ENCODE results near the gene ZNF644. TPM values are rescaled to one million over a fixed set of nuclear protein-coding genes. Genes with fewer than 3 reads are reported as not detected.

ZNF644 gene
- total RNA-seq, 2 donors from 2014 or later, result 36.3 to 54.3 TPM

GRCh38 chr1:91022518-91022929 is 689 bp upstream of the ZNF644 start:
- TF ChIP-seq POLR2A (IDR thresholded peaks at IDR 0.05) (no peak), POLR2AphosphoS5 (IDR thresholded peaks at IDR 0.05) (no peak), CTCF (IDR thresholded peaks at IDR 0.05) (no peak)
- peak overlapping the region; percentile 86 to 91 for H3K4me3 ChIP-seq
- no peaks in the 10 kb centered on the region for H3K36me3 ChIP-seq
- no peaks in the 10 kb centered on the region for H3K27me3 ChIP-seq (replicated peaks; ENCODE audit: insufficient read depth)
- intact Hi-C loops (cut with DNase I), result no loop called here
- H3K4me1 ChIP-seq (replicated peaks), result no peaks in the 10 kb centered on the region
- 82% methylated on average over 6 of the region's 6 CpGs for WGBS
- H3K9me3 ChIP-seq, result no peaks in the 10 kb centered on the region
- peak overlapping the region; percentile 99 to 100 for H3K27ac ChIP-seq
- no peak for DNase-seq (ENCODE audit: low spot score)

- Histone ChIP-seq H3K36me3 (no peaks in the 10 kb centered on the region), H3K27me3 (replicated peaks; ENCODE audit: insufficient read depth) (no peaks in the 10 kb centered on the region), H3K4me1 (replicated peaks) (no peaks in the 10 kb centered on the region), H3K4me3 (peak overlapping the region; percentile 86 to 91), H3K27ac (peak overlapping the region; percentile 99 to 100), H3K9me3 (no peaks in the 10 kb centered on the region)
- intact Hi-C loops (cut with DNase I), result no loop called here
- DNase-seq (ENCODE audit: low spot score), result peak; percentile 68
- no peak for TF ChIP-seq CTCF (IDR thresholded peaks at IDR 0.05)
- TF ChIP-seq POLR2AphosphoS5 (IDR thresholded peaks at IDR 0.05), result no peak
- peak; percentile 32 for TF ChIP-seq POLR2A (IDR thresholded peaks at IDR 0.05)
- WGBS, result under 1% methylated on average over 29 of the region's 33 CpGs
Measured at GRCh38 chr1:91020967-91021685, 709 bp downstream of the ZNF644 start.

GRCh38 chr1:91020486-91020885 is 1.3 kb downstream of the ZNF644 start:
- TF ChIP-seq CTCF (IDR thresholded peaks at IDR 0.05) (no peak), POLR2AphosphoS5 (IDR thresholded peaks at IDR 0.05) (no peak), POLR2A (IDR thresholded peaks at IDR 0.05) (no peak)
- DNase-seq (ENCODE audit: low spot score), result no peak
- Histone ChIP-seq H3K36me3 (no peaks in the 10 kb centered on the region), H3K27ac (peak overlapping the region; percentile 99 to 100), H3K9me3 (no peaks in the 10 kb centered on the region), H3K27me3 (replicated peaks; ENCODE audit: insufficient read depth) (no peaks in the 10 kb centered on the region), H3K4me1 (replicated peaks) (no peaks in the 10 kb centered on the region), H3K4me3 (peak overlapping the region in 1 of 2 donors; percentile 86)
- 32% methylated on average over 4 of the region's 4 CpGs for WGBS
- intact Hi-C loops (cut with DNase I), result no loop called here

GRCh38 chr1:91018006-91018405 is 3.8 kb downstream of the ZNF644 start:
- no peak overlapping the region for H3K4me3 ChIP-seq
- no peaks in the 10 kb centered on the region for H3K9me3 ChIP-seq
- H3K27ac ChIP-seq, result no peak overlapping the region
- 67% methylated on average over 2 of the region's 2 CpGs for WGBS
- intact Hi-C loops (cut with DNase I), result no loop called here
- H3K4me1 ChIP-seq (replicated peaks), result no peaks in the 10 kb centered on the region
- no peaks in the 10 kb centered on the region for H3K36me3 ChIP-seq
- no peaks in the 10 kb centered on the region for H3K27me3 ChIP-seq (replicated peaks; ENCODE audit: insufficient read depth)
- no peak for TF ChIP-seq POLR2AphosphoS5 (IDR thresholded peaks at IDR 0.05)
- TF ChIP-seq CTCF (IDR thresholded peaks at IDR 0.05), result peak in 1 of 4 experiments; percentile 17
- no peak for DNase-seq (ENCODE audit: low spot score)

Measured in prostate gland (tissue), 2 donors.